Activated naive CD8-positive, alpha-beta T cell (primary cell): ENCODE results near the gene CXCL5.
"Not testable (repeated sequence)": the region's sequence is repeated elsewhere in the genome, so short reads cannot be mapped to it uniquely, and the experiment has no call there.

Experiments
- H3K27ac Mint-ChIP-seq: one replicate; pipeline ENCODE4 v1.8.0; 2021; ENCODE audit warnings: mixed read lengths
- H3K27me3 Mint-ChIP-seq: one replicate; pipeline ENCODE4 v1.8.0; 2021; ENCODE audit warnings: mixed read lengths
- H3K36me3 Mint-ChIP-seq: one replicate; pipeline ENCODE4 v1.8.0; 2021; ENCODE audit warnings: mixed read lengths
- H3K4me1 Mint-ChIP-seq: one replicate; pipeline ENCODE4 v1.8.0; 2021; ENCODE audit warnings: low read depth, mixed read lengths
- H3K4me3 Mint-ChIP-seq: one replicate; pipeline ENCODE4 v1.8.0; 2021; ENCODE audit warnings: mild to moderate bottlenecking, mixed read lengths
- H3K9me3 Mint-ChIP-seq: one replicate; pipeline ENCODE4 v1.8.0; 2021; ENCODE audit warnings: low read depth, mixed read lengths

The CXCL5 gene

DNA sequence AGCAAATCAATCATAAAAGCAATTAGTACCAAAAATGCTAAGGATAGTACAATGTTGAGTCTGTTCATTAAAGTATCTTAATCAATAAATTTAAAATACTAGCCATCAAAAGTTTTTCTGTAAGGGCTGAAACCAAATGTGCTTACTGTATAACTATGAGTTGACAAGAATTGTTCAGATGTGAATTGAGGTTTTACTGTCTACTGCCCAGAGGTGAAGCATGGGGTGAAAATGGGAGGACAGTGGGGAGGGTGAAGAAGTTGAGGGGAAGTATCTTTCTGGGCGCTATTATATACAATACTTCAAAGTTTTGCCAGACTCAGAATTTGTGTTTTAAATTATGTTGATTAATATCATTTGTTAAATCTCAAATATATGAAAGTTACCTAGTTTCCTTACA, 6.4 kb downstream of the CXCL5 start:
- peaks cover 2% of the 10 kb centered on the region for H3K27me3 Mint-ChIP-seq
- H3K36me3 Mint-ChIP-seq: no peaks in the 10 kb centered on the region
- H3K27ac Mint-ChIP-seq: no peak overlapping the region
- H3K4me3 Mint-ChIP-seq: no peak overlapping the region
- H3K9me3 Mint-ChIP-seq: no peaks in the 10 kb centered on the region
- no peaks in the 10 kb centered on the region for H3K4me1 Mint-ChIP-seq

DNA sequence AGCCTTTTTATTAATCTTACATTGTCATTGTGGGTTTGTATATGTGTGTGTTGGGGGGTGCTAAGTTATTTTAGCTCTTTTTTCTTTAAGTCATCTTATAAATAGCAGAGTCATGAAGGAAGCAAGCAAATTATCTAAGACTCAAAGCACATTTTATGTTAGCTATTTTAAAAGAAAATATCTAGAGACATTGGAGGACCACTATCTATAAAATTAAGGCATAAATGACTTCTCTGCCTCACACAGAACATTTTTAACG, 6.8 kb downstream of the CXCL5 start:
- Mint-ChIP-seq H3K9me3 (no peaks in the 10 kb centered on the region), H3K4me1 (no peaks in the 10 kb centered on the region), H3K36me3 (no peaks in the 10 kb centered on the region), H3K27ac (no peak overlapping the region), H3K4me3 (no peak overlapping the region), H3K27me3 (peaks cover 2% of the 10 kb centered on the region)

DNA sequence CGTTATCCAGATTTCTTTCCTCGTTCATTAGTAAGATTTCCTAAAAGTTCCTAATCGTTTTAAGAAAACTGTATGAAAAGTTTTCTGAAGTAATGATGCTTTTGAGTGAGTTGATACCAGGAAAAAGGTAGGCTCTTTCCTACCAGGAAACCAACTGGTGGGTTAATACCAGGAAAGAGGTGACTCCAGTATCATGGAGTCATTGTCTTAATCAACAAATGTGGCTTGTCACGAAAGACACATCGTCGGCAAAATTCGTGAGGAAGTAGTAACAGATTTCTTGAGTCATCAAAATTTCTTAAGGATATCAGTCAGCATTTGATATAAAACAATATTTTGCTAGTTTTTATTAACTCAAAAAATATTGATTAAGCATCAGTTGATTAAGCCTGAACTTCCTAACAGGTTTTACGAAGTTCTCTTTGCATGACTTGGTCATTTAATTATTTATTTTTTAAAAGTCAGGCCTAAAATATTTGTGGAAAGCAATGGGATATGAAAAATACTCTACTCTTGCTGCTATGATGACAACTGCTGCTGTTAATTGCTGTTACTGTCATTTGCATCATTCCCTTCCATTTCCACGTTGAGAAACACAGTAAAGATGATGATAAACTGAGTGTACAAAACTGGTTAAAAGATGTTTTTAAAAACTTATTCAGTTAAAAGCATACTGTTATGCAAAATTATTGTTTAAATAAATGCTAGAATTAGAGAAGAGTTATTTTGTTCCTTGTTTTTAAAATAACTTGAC, 7.3 kb downstream of the CXCL5 start:
- Mint-ChIP-seq H3K4me3 (no peak overlapping the region), H3K9me3 (no peaks in the 10 kb centered on the region), H3K4me1 (no peaks in the 10 kb centered on the region), H3K27ac (no peak overlapping the region), H3K36me3 (no peaks in the 10 kb centered on the region), H3K27me3 (peaks cover 2% of the 10 kb centered on the region)

DNA sequence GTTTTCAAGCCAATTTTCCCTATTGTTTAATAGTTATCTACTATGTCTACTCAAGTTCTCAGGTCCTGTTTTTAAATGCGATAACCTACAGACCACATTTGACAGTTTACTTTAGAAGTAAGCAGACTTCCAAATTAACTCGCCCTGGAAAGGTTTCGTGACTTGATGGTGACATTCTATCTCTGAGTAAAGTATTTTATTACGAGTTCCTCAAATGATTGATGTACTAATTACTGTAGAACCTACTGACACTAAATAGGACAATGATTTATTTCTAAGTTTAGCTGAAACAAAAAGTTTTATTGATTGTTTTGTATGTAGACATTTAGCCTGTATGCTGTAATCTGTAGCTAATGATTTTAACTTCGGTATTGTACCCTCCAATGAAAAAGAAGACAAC, 8.5 kb downstream of the CXCL5 start:
- Mint-ChIP-seq H3K27me3 (peaks cover 2% of the 10 kb centered on the region), H3K27ac (no peak overlapping the region), H3K4me1 (no peaks in the 10 kb centered on the region), H3K9me3 (no peaks in the 10 kb centered on the region), H3K36me3 (no peaks in the 10 kb centered on the region), H3K4me3 (no peak overlapping the region)

DNA sequence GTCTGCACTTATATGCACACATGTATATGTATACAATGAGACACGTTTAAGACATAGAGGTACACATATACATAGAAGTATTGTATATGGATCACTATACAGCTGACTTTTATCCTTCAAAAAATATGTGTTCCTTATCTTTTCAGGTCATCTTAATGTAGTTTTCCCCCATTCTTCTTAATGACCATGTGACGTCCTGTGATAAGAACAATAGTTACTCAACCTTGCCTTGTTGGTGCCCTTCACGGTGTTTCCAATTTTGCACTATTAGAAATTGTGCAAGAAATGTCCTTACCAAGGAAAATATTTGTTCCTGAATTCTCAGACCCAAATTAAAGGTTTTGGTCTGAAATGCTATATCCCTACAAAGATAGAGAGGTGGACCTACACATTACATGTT, 9.4 kb downstream of the CXCL5 start:
- Mint-ChIP-seq H3K36me3 (no peaks in the 10 kb centered on the region), H3K27me3 (no peaks in the 10 kb centered on the region), H3K9me3 (no peaks in the 10 kb centered on the region), H3K4me1 (no peaks in the 10 kb centered on the region), H3K4me3 (no peak overlapping the region), H3K27ac (no peak overlapping the region)

DNA sequence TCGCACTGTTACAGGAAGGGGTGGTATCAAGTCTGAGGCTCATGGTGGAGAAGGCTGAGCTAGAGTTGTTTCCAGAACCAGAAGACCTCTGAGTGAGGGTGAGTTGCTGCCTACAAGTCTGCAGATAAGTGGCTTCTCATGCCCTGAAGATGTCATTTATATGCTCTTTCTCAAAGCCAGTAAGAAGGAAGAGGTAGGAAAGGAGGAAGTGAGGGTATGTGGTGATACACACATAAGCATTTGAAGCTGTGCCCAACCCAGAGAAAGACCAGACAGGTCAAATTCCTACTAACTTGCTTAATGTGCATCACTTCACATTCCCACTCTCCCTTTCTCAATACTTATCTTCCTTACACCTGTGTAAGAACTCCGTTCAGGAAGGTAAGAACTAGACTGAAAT, 10.4 kb downstream of the CXCL5 start, which contains the start of gene PPBP:
PPBP (minus strand) TSS at position 130 of the 400 bp plus-strand sequence; CDS start at position 43, 87 bp downstream.
- H3K27me3 Mint-ChIP-seq: no peaks in the 10 kb centered on the region
- H3K9me3 Mint-ChIP-seq: no peaks in the 10 kb centered on the region
- no peak within 1 kb of the TSS for H3K4me3 Mint-ChIP-seq
- H3K4me1 Mint-ChIP-seq: no peaks in the 10 kb centered on the region
- no peaks in the 10 kb centered on the region for H3K36me3 Mint-ChIP-seq
- no peak within 1 kb of the TSS for H3K27ac Mint-ChIP-seq

DNA sequence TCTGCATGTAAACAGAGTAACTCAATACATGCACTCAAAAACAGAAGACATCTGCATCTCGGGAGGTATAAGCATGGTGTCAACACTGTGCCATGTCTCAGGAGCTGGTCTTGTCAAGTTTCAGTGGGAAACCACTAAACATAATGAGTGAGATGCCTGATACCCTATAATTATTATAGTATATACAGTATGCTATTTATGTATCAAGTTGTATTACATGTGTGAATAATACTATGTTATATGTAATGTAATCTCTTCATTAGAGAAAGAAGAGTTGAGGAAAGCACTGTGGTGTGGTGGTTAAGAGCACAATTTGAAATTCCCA, 13.0 kb downstream of the CXCL5 start:
- H3K4me1 Mint-ChIP-seq: no peaks in the 10 kb centered on the region
- H3K36me3 Mint-ChIP-seq: no peaks in the 10 kb centered on the region
- peaks cover 2% of the 10 kb centered on the region for H3K27me3 Mint-ChIP-seq
- H3K4me3 Mint-ChIP-seq: no peak overlapping the region
- H3K27ac Mint-ChIP-seq: no peak overlapping the region
- no peaks in the 10 kb centered on the region for H3K9me3 Mint-ChIP-seq

DNA sequence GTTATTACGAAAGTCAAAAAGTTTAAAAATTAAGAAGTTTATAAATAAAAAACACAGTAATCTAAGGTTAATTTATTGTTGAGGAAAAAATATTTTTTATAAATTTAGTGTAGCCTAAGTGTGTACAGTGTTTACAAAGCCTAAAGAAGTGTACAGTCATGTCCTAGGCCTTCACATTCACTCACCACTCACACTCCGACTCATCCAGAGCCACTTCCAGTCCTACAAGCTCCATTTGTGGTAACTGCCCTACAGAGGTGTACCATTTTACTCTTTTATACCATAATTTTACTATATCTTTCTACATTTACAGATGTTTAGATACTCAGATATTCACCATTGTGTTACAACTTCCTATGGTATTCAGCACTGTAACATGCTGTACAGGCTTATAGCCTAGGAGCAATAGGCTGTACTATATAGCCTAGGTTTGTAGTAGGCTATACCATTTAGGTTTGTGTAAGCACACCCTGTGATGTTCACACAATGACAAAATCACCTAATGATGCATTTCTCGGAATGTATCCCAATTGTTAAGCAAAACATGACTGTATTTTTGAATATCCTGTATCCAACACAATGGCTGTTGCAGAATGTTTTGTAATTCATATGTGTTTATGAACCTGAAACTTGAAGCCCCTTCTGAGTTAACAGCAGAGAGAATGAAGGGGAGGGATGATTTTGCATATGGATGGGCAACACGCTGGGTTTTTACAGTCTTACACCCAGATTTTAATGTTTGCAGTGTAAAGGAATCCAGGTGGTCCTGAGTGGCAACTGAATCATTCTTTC, 13.5 kb downstream of the CXCL5 start:
- Mint-ChIP-seq H3K36me3 (no peaks in the 10 kb centered on the region), H3K4me3 (no peak overlapping the region), H3K4me1 (no peaks in the 10 kb centered on the region), H3K27me3 (peaks cover 2% of the 10 kb centered on the region), H3K9me3 (no peaks in the 10 kb centered on the region), H3K27ac (no peak overlapping the region)

DNA sequence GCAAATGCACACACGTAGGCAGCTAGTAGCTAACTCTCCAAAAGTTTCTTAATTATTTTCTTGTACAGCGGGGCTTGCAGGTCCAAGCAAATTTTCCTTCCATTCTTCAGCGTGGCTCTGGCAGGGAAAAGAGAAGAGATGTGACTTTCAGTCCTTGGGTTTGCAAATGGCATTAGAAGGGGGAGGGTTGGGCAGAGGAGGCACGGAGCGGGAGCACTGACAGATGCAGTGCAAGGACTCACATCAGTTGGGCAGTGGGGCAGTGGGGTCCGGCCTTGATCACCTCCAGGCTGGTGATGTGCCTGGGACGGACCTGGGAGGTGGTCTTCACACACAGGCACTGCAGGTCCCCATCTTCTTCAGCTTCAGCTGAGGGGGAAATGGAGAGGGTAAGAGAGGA, 17.3 kb downstream of the CXCL5 start:
- not testable (repeated sequence) for H3K4me3 Mint-ChIP-seq, H3K4me1 Mint-ChIP-seq, H3K27ac Mint-ChIP-seq, H3K9me3 Mint-ChIP-seq, H3K36me3 Mint-ChIP-seq, H3K27me3 Mint-ChIP-seq

DNA sequence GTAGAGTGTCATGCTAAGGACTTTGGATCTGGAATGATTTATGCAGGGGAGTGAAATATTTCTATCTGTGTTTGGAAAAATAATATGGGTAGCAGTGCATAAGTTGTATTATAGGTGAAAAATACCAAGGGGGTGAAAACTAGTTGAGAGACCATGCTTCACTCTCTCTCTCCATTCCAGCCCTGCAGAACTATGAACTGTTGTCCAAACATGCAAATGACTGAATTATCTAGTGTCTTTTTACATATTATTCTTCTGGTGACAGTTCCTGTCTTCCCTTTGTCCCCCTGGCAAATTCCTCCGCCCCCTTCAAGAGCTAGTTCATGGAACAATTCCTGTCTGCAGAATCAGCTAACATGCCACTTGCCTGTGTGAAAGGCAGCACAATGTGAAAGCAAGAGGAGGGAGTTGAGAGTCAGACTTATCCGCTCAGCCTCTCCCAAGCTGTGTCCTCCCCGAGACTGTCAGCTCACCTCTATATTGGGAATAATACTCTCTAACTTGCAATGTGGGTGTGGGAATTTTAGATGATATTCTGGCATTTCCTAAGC, 19.0 kb downstream of the CXCL5 start:
- Mint-ChIP-seq H3K4me3 (no peak overlapping the region), H3K9me3 (peaks cover 7% of the 10 kb centered on the region), H3K36me3 (peaks cover 4% of the 10 kb centered on the region), H3K27ac (no peak overlapping the region), H3K27me3 (peaks cover 2% of the 10 kb centered on the region), H3K4me1 (no peaks in the 10 kb centered on the region)

DNA sequence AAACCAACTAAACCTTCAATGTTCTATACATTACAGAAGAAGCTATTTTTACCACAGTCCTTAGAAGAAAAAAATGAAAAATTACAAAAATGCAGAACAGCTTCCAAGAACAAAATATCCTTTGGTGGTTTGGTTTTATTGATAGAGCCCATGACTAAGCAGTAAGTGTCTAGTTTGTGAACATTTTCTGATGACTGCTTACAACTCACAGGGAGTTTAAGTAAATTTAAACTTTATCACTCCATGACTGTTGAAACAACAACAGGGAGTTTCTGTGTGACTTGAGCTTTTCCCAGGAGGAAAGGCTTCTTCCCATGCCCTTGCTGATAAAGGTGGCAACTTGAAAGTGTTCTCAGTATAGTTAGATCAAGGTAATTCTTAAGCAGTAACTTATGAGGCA, 19.6 kb downstream of the CXCL5 start:
- Mint-ChIP-seq H3K4me3 (no peak overlapping the region), H3K36me3 (peaks cover 4% of the 10 kb centered on the region), H3K27me3 (peaks cover 2% of the 10 kb centered on the region), H3K27ac (no peak overlapping the region), H3K9me3 (peaks cover 9% of the 10 kb centered on the region), H3K4me1 (no peaks in the 10 kb centered on the region)

DNA sequence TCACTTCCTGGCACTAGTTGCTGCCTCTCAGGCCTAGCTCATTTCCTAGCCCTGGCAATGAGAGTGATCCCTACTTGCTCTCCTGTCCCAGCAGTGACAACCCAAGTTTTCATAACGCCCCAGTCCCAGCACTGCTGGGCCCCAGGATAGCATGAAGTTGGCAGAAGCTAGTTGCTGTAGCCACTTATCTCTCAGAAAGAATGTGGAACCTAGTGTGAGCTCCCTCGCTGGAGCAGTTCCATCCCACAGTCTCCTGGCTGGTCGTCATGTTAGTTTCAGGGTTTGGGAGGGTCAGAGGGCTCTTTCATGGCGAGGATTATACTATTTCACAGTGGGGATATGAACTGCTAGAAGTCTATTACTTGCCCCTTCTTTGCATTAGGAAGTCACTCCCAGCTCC, 21.8 kb downstream of the CXCL5 start:
- H3K27me3 Mint-ChIP-seq: peaks cover 2% of the 10 kb centered on the region
- H3K4me1 Mint-ChIP-seq: no peaks in the 10 kb centered on the region
- H3K9me3 Mint-ChIP-seq: peaks cover 20% of the 10 kb centered on the region
- peaks cover 6% of the 10 kb centered on the region for H3K36me3 Mint-ChIP-seq
- H3K4me3 Mint-ChIP-seq: no peak overlapping the region
- H3K27ac Mint-ChIP-seq: no peak overlapping the region

DNA sequence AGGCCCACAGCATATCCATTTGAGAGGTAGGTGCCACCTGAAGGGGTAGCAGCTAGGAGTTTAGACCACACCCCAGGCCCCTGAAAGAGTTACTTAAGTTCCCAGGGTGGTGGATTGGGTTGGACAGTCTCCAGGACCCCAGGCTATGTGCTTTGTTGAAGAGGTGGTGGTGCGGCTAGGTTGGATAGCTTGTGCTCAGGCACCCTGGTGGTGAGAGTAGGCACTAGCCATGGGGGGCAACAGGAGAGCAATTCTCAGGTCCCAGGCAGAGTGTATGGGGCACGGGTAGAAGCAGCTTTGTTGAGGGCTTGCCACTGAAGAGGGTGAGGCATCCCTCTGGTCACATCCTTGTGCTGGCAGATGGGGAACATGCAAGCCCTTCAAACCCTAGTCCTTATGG, 22.3 kb downstream of the CXCL5 start:
- H3K9me3 Mint-ChIP-seq: peaks cover 24% of the 10 kb centered on the region
- H3K4me3 Mint-ChIP-seq: no peak overlapping the region
- no peak overlapping the region for H3K27ac Mint-ChIP-seq
- peaks cover 1% of the 10 kb centered on the region for H3K27me3 Mint-ChIP-seq
- H3K36me3 Mint-ChIP-seq: peaks cover 6% of the 10 kb centered on the region
- no peaks in the 10 kb centered on the region for H3K4me1 Mint-ChIP-seq

DNA sequence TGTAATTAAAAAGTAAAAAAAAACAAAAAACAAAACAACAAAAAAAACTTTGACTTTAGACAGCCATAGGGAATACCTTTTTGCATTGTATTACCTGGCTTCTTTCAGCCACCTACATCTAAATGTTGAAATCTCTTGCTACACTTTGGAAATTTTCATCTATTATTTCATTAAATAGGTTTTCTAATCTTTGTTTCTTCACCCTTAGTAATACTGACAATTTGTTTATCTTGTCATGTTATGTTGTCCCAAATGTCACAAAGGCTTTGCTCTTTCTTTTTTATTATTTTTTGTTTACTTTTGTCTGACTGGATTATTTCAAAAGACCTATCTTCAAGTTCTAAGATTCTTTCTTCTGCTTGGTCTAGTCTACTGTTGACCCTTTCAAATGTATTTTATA, 24.1 kb downstream of the CXCL5 start:
- Mint-ChIP-seq H3K9me3 (peaks cover 32% of the 10 kb centered on the region), H3K27ac (no peak overlapping the region), H3K4me3 (no peak overlapping the region), H3K36me3 (peaks cover 6% of the 10 kb centered on the region), H3K27me3 (no peaks in the 10 kb centered on the region), H3K4me1 (no peaks in the 10 kb centered on the region)

DNA sequence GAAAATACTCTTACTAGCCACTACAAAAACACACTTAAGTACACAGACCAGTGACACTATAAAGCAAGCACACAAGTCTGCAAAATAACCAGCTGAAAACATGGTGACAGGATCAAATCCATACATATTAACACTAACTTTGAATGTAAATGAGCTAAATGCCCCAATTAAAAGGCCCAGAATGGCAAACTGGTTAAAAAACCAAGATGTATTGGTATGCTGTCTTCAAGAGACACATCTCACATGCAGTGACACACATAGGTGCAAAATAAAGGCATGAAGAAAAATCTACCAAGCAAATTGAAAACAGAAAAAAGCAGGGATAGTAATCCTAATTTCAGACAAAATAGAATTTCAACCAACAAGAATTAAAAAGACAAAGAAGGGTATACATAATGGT, 27.5 kb downstream of the CXCL5 start:
- Mint-ChIP-seq H3K27ac (no peak overlapping the region), H3K27me3 (no peaks in the 10 kb centered on the region), H3K4me1 (no peaks in the 10 kb centered on the region), H3K4me3 (no peak overlapping the region), H3K36me3 (peaks cover 3% of the 10 kb centered on the region), H3K9me3 (peaks cover 32% of the 10 kb centered on the region)

DNA sequence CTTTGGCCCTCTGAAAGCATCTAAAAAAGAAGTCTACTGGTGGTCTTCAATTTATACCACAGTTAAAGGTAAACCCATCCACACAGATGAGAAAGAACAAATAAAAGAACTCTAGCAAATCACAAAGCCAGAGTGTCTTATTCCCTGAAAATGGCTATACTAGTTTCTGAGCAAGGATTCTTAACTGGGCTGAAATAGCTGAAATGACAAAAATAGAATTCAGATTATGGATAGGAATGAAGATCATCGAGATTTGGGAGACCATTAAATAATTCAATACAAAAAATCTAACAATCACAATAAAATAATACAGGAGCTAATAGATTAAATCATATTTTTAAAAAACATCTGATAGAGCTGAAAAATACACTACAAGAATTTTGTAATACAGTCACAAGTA, 28.5 kb downstream of the CXCL5 start:
- H3K36me3 Mint-ChIP-seq: peaks cover 3% of the 10 kb centered on the region
- H3K27ac Mint-ChIP-seq: no peak overlapping the region
- H3K27me3 Mint-ChIP-seq: no peaks in the 10 kb centered on the region
- peaks cover 27% of the 10 kb centered on the region for H3K9me3 Mint-ChIP-seq
- no peaks in the 10 kb centered on the region for H3K4me1 Mint-ChIP-seq
- H3K4me3 Mint-ChIP-seq: no peak overlapping the region
